ENCODE results near the gene CDKN2D.

The CDKN2D gene

DNA sequence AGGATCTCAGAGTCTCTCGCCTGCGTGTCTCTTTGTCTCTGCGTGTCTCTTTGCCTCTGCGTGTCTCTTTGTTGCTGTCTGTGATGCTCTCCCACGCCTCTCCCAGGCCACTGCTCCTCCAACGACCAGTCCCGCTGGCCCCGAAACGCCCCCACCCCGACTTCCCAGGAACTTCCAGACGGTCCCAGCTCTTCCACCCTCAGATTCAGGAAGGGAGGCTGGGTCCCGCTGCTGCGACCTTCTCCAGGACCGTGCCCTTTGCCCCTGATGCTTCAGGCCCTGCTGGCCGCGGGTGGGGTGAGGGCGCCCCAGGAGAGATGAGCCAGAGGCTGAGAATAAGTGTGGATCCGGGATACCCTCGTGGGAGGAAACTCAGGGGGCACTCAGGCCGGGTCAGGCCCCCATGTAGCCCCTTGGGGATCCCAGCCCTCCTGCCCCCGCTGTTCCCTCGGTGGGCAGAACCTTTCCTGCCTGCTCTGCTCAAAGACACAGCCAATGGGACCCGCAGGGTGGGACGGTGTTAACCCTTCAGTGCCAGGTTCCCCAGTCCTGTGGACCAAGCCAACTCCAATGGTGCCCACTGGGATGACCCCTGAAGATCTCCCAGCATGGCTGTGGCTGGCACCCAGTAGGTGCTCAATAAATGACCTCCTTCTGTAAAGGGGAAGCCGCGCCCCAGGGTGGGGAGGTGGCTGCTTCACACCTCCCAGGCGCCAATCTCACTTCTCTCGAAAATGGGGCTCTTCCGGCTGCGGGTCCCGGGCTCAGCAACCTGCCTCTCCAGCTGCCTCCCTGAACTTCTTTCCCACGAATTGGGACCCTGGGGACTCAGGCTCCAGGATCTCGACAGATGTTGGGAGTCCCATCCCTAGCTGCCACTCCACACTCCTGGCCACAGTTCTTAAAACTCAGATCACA is 50.1 kb downstream of the CDKN2D start:
- DNase-seq = no peak

DNA sequence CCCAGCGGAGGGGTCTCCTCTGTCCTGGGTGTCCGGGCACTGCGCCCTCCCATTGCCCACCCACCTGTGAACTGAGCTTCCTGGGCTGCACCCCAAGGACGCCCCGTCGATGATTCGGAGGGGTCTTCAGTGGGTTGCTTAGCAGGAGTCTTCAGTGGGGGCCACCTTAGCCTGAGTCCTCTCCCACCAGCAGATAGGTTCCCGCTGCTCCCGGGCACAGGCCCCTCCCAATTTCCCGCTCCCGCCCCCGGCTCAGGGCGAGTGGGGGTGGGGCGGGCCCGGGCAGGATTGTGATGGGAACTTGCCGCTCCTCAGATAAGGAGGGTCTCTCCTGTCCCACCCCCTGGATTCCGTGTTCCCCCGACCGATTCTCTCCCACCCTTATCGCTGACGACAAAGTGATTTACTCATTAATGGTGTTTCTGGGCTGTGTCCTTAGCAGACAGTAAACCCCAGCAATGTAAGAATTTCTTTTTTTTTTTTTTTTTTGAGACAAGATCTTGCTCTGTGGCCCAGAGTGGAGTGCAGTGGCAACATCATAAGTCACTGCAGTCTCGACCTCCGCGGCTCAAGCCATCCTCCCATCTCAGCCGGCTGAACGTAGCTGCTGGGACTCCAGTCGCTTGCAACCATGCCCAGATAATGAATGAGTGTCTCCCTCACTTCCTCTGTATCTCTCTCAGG is 50.9 kb downstream of the CDKN2D start:
- peak; percentile 13 for DNase-seq

DNA sequence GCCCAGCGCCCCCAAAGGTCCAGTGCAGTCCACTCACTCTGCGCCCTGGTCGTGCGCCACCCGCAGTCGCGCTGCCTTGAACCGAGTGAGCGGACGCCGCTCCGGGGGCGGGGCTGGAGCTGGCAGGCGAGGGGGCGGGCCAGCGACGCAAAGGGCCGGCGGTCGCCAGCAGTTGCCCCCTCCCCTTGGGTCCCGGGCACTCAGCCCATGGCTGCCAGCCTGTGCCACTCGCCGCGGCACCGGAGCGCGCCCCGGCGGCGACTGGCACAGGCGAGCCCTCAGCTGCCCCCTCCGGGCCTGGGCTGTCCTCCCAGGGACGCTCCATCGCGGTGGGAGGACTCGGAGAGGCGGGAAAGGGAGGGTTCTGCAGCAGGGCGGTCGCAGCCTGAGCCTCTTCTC is 51.4 kb downstream of the CDKN2D start, which contains the start of gene S1PR5:
Gene S1PR5, minus strand, starts transcription at position 87 of the 399 bp plus-strand sequence. CDS start 2,436 bp downstream, outside the sequence.
- peak; percentile 10 for DNase-seq

DNA sequence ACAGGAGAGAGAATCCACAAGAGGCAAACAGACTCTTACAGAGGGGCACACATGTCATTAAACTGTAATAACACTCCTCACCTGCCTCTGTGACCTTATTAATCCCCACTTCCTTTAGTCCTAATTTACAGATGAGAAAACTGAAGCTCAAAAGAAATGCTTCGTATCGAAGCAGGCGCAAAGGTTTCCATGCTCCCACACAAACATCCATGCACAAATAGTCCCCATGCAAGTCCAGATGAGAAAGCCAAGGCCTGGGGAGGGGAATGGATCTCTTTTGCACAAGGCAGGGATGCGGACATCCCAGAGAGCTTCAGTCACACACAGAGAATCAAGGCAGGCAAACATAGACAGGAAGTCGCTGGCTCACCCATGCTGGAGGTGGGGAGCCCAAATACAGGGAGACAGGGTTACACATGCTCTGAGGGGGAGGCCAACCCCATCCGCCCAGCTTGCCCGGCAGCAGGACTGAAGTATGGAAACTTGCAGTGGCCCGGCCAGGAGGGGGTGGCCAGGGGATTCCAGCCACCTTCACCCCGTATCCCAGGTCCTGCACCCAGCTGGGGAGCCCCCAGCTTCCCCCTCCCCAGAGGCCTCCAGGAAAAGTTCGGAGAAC is 52.0 kb downstream of the CDKN2D start:
- no peak for DNase-seq

Data from activated naive CD4-positive, alpha-beta T cell treated with anti-CD3 and anti-CD28 coated beads, Interleukin-2, amount 50 U/mL, for 16 hours (primary cell).